Suprapubic skin (tissue), 4 donors: ENCODE data around the gene ALOX5AP.

Experiments
- CTCF ChIP-seq, 2 donors: fragments of 200-600 bp in 1 of 2; fragments of 450-650 bp in 1 of 2; sonication (generic) in 1 of 2; IDR thresholded peaks; one replicate each; pipeline ENCODE4 v1.5.1; 2016 to 2019; ENCODE audit warnings: antibody characterized with exemption in 2 of 2, mild to moderate bottlenecking in 1 of 2, moderate library complexity in 1 of 2
- EP300 ChIP-seq: sonication (generic); formaldehyde crosslinking; IDR thresholded peaks from one replicate; pipeline ENCODE4 v1.6.1; 2017; ENCODE audit warnings: antibody characterized with exemption
- POLR2A ChIP-seq, 2 donors: fragments of 450-650 bp; IDR thresholded peaks; one replicate each; pipeline ENCODE4 v1.6.1; 2017; ENCODE audit warnings: antibody characterized with exemption in 2 of 2, mild to moderate bottlenecking in 2 of 2, moderate library complexity in 2 of 2
- POLR2AphosphoS5 ChIP-seq, 3 donors: sonication (generic); formaldehyde crosslinking; IDR thresholded peaks; one replicate each; pipeline ENCODE4 v1.6.1; 2017; ENCODE audit warnings: antibody characterized with exemption in 3 of 3

- TF ChIP-seq CTCF (IDR thresholded peaks at IDR 0.05) = no peak
- TF ChIP-seq POLR2A (IDR thresholded peaks at IDR 0.05) = no peak
- TF ChIP-seq EP300 = no peak
- TF ChIP-seq POLR2AphosphoS5 (IDR thresholded peaks at IDR 0.05) = no peak
Measured at GRCh38 chr13:30712536-30713532, 22.5 kb upstream of the ALOX5AP start.
